ENCODE data around the gene BAG3. TPM values are rescaled to one million over a fixed set of nuclear protein-coding genes. Genes with fewer than 3 reads are reported as not detected.
A peak's percentile ranks its signal among the peaks of the same experiment; 100 is the strongest.

BAG3 gene
- total RNA-seq, 4 donors from 2014 or later: 23.8 to 38.4 (median 32.0) TPM

DNA sequence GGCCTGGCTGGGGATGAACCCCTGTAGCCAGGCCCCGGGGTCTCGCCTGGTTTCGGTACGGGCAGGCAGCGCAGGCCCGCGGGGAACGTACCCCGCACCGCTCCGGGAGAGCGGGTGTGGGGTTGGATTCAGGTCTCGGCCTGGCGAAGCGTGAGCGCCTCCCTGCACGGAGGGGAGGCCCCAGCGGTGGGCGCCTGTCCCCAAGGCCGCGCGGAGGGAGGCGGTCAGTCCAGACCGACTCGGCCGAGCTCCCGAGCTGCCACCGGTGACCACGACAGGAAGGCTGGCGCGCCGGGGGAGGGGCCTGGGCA lies 74.3 kb downstream of the BAG3 start:
- TF ChIP-seq POLR2A (IDR thresholded peaks at IDR 0.05) (peak; percentile 62 to 85), EP300 (IDR thresholded peaks at IDR 0.05) (peak in 1 of 2 donors; percentile 94)
- TF ChIP-seq, protein P1, sequence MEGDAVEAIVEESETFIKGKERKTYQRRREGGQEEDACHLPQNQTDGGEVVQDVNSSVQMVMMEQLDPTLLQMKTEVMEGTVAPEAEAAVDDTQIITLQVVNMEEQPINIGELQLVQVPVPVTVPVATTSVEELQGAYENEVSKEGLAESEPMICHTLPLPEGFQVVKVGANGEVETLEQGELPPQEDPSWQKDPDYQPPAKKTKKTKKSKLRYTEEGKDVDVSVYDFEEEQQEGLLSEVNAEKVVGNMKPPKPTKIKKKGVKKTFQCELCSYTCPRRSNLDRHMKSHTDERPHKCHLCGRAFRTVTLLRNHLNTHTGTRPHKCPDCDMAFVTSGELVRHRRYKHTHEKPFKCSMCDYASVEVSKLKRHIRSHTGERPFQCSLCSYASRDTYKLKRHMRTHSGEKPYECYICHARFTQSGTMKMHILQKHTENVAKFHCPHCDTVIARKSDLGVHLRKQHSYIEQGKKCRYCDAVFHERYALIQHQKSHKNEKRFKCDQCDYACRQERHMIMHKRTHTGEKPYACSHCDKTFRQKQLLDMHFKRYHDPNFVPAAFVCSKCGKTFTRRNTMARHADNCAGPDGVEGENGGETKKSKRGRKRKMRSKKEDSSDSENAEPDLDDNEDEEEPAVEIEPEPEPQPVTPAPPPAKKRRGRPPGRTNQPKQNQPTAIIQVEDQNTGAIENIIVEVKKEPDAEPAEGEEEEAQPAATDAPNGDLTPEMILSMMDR (IDR thresholded peaks at IDR 0.05): no peak
- Histone ChIP-seq H3K27ac (peak overlapping the region; percentile 82 to 97 (median 95)), H3K36me3 (no peaks in the 10 kb centered on the region), H3K9me3 (no peaks in the 10 kb centered on the region), H3K4me3 (peak overlapping the region; percentile 61 to 82 (median 64)), H3K4me1 (peaks cover 0 to 40% (median 15%) of the 10 kb centered on the region in 4 donors), H3K27me3 (no peaks in the 10 kb centered on the region)
- 1 to 2% methylated on average over 24 to 32 of the region's 32 CpGs for WGBS, 2 donors
- no peak for DNase-seq (ENCODE audit: low spot score in 2 of 2)

DNA sequence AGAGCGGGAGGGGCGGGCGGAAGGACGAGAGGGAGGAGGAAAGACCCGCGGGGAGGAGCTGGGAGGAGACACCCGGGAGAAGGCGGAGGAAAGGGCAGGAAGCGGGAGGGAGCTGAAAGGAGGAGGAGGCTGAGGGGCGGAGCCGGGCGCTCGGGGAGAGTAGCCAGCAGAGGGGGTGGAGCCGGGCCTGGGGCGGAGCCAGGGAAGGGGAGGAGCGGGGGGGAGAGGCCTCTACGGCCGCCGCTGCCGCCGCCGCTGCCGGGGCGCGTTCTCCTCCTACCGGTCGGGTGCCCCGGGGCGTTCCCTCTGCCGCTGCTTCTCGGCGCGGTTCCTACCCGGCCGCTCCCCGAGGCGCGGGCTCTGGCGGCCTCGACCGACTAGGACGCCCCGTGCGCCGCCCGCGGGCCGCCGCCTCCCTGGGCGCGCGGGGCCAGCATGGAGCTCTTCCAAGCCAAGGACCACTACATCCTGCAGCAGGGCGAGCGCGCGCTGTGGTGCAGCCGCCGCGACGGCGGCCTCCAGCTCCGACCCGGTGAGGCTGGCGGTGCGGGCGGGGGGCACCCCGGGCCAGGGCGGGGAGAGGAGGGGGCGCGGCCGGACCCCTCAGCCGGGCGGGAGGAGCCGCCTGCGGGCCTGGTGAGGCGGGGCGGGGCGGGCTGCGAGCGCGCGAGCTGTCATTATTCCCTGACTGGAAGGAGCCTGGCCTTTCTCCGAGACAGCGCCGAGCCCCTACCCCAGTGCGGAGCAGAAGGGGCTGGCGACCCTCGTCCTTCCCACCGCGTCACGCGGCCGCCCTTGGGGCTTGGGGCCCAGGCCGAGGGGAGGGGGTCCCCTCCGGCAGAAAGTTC lies 74.9 kb downstream of the BAG3 start, which contains the start of gene INPP5F:
INPP5F (plus strand) TSS at position 223 of the 848 bp plus-strand sequence; CDS start at position 436, 213 bp downstream.
- no peaks in the 10 kb centered on the region for H3K27me3 ChIP-seq
- H3K4me3 ChIP-seq: peak within 1 kb of the TSS; percentile 61 to 82 (median 64)
- H3K36me3 ChIP-seq: no peaks in the 10 kb centered on the region
- peak; percentile 97 to 98 for DNase-seq (ENCODE audit: low spot score in 2 of 2)
- 0 to 1% methylated on average over 15 to 18 of the region's 95 CpGs for WGBS, 2 donors
- peaks cover 0 to 40% (median 15%) of the 10 kb centered on the region in 4 donors for H3K4me1 ChIP-seq
- peak within 1 kb of the TSS; percentile 82 to 97 (median 95) for H3K27ac ChIP-seq
- TF ChIP-seq, protein P1 (IDR thresholded peaks at IDR 0.05): peak; percentile 24 to 71 (median 41)
- TF ChIP-seq POLR2A (IDR thresholded peaks at IDR 0.05) (peak; percentile 38 to 69), EP300 (IDR thresholded peaks at IDR 0.05) (peak in 1 of 2 donors; percentile 60)
- H3K9me3 ChIP-seq: no peaks in the 10 kb centered on the region

DNA sequence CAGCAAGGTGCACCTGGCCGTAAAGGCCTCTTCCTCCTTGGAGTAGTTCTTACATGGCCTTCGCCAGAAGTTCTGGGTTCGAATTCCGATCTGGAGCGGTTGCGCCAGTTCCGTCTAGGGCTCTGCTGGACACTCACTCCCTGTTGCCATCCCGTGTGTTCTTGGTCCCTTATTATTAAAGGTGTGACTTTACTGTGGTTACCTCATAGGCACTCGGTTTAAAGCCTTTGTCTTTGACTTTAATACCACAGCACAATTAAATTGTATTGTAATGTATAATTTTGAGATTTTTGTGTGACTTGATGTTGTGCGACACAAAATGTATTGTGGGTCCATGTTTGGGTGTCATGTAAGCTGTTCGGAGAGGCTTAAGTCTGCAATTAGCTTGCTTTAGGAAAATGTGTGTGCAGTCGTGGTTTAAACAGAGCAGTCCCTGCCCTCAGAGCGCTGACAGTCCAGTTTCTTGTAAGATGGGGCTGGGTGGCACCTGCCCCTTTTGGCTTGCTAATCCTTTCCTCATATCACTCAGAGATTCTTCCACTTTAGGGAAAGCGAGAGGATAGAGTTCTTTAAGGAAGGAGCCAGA lies 75.6 kb downstream of the BAG3 start:
- no peaks in the 10 kb centered on the region for H3K9me3 ChIP-seq
- WGBS, 2 donors: 46% methylated on average over 14 of the region's 14 CpGs
- no peaks in the 10 kb centered on the region for H3K27me3 ChIP-seq
- DNase-seq (ENCODE audit: low spot score in 2 of 2): no peak
- H3K36me3 ChIP-seq: peaks cover 0 to 4% (median 0%) of the 10 kb centered on the region in 3 donors
- H3K27ac ChIP-seq: peak overlapping the region; percentile 78 to 97 (median 90)
- H3K4me1 ChIP-seq: peaks cover 0 to 40% (median 15%) of the 10 kb centered on the region in 4 donors
- TF ChIP-seq EP300 (IDR thresholded peaks at IDR 0.05) (no peak), POLR2A (IDR thresholded peaks at IDR 0.05) (no peak)
- TF ChIP-seq, protein P1 (IDR thresholded peaks at IDR 0.05): no peak
- H3K4me3 ChIP-seq: peak overlapping the region; percentile 47 to 82 (median 64)

Other genes with a start within 250 kb of the BAG3 start
- gene RGS10, start 108.7 kb upstream of the BAG3 start, total RNA-seq: 10 to 100 TPM; 18.6 to 32.6 (median 28.4) TPM
- 100 to 1,000 TPM in 1 of 4 donors, 10 to 100 TPM in 3; 53.0 to 103 (median 87.2) TPM for gene TIAL1, start 54.4 kb upstream of the BAG3 start, total RNA-seq
- gene INPP5F, start 74.7 kb downstream of the BAG3 start, total RNA-seq: 10 to 100 TPM; 22.7 to 39.8 (median 36.4) TPM
- 10 to 100 TPM; 45.7 to 72.3 (median 59.2) TPM for gene MCMBP, start 221.5 kb downstream of the BAG3 start, total RNA-seq
- gene SEC23IP, start 241.3 kb downstream of the BAG3 start, total RNA-seq: 10 to 100 TPM; 10.3 to 37.5 (median 18.8) TPM

Data from tibial nerve (tissue), 4 donors.